GM19328 (cell line): ENCODE measurements around the gene ECPAS.
"Not testable (repeated sequence)": the region's sequence is repeated elsewhere in the genome, so short reads cannot be mapped to it uniquely, and the experiment has no call there.

Experiments
- ATAC-seq: cut with Tn5 transposase; IDR thresholded peaks from one replicate; pipeline ENCODE4 v1.9.1; 2021; ENCODE audit warnings: mild to moderate bottlenecking, moderate library complexity; ENCODE audit not compliant: unreplicated experiment

Gene ECPAS, protein sequence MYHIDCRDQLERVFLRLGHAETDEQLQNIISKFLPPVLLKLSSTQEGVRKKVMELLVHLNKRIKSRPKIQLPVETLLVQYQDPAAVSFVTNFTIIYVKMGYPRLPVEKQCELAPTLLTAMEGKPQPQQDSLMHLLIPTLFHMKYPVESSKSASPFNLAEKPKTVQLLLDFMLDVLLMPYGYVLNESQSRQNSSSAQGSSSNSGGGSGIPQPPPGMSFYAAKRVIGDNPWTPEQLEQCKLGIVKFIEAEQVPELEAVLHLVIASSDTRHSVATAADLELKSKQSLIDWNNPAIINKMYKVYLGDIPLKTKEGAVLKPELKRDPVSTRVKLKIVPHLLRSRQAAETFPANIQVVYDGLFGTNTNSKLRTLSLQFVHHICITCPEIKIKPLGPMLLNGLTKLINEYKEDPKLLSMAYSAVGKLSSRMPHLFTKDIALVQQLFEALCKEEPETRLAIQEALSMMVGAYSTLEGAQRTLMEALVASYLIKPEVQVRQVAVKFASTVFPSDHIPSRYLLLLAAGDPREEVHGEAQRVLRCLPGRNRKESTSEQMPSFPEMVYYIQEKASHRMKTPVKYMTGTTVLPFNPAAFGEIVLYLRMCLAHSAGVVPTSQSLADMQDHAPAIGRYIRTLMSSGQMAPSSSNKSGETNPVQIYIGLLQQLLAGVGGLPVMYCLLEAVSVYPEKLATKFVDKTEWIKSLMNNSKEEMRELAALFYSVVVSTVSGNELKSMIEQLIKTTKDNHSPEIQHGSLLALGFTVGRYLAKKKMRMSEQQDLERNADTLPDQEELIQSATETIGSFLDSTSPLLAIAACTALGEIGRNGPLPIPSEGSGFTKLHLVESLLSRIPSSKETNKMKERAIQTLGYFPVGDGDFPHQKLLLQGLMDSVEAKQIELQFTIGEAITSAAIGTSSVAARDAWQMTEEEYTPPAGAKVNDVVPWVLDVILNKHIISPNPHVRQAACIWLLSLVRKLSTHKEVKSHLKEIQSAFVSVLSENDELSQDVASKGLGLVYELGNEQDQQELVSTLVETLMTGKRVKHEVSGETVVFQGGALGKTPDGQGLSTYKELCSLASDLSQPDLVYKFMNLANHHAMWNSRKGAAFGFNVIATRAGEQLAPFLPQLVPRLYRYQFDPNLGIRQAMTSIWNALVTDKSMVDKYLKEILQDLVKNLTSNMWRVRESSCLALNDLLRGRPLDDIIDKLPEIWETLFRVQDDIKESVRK (N-terminal part only)

DNA sequence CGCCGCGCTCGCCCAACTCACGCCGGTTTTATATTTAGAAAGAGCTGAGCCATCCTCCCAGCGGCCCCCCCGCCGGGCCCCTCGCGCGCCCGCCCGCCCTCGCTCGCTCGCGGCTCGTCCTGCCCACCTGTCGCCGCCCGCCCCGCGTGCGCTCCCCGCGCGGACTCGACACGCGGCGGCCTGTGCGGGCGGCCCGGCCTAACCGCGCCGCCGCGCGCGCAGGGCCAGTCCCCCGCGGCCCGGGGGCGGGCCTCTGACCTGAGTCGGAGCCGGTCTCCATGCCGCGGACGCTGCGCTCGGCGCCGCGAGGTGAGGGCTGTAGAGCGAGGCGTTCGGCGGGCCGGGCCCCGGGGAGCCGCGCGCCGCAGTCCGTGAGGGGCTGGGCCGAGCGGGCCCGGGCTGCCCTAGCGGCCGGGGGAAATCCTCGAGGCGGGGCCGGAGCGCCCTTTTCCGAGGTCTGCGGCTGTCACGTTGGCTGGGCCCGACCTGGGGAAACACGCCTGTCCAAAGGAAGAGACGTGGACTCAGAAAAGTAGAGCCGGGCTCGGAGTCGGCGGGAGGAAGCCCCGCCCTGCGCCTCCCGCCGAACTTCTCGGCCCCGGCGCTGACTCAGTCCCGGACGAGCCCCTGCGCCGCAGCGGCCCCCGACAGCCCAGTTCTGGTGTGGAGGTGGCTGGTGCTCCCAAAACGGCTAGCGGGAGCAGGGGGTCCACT is at the start of gene ECPAS:
Gene ECPAS, minus strand, starts transcription at position 526 of the 714 bp plus-strand sequence. CDS start 11,465 bp downstream, outside the sequence.
- ATAC-seq, result peak; percentile 46

GRCh38 chr9:111533099-111533790 is 49.1 kb upstream of the ECPAS start:
- no peak for ATAC-seq

DNA sequence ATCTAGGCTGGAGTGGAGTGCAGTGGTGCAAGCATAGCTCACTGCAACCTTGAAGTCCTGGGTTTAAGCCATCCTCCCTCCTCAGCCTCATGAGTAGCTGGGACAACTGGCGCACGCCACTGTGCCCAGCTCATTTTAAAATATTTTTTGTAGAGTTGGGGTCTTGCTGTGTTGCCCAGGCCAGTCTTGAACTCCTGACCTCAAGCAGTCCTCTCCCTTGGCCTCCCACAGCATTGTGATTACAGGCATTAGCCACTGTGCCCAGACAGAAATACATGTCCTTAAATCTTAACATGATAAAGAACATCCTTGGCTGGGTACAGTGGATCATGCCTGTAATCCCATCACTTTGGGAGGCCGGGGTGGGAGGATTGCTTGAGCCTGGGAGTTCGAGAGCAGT is 47.5 kb upstream of the ECPAS start:
- ATAC-seq, result no peak

GRCh38 chr9:111529787-111530186 is 45.6 kb upstream of the ECPAS start:
- ATAC-seq, result no peak

DNA sequence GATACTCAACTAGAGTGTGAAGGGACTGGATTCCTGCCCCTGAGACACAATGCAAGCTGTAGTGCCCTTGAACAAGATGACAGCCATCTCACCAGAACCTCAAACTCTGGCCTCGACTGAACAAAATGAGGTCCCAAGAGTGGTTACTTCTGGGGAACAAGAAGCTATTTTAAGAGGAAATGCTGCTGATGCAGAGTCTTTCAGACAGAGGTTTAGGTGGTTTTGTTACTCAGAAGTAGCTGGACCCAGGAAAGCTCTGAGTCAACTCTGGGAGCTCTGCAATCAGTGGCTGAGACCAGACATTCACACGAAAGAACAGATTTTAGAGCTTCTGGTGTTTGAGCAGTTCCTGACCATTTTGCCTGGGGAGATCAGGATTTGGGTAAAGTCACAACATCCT is 43.2 kb upstream of the ECPAS start:
- ATAC-seq, result no peak

- no peak for ATAC-seq
Measured at GRCh38 chr9:111525056-111525977, 41.1 kb upstream of the ECPAS start, which contains the start of gene ZNF483. ZNF483 (plus strand) TSS chr9:111525179; CDS start chr9:111527396, 2,217 bp downstream.

DNA sequence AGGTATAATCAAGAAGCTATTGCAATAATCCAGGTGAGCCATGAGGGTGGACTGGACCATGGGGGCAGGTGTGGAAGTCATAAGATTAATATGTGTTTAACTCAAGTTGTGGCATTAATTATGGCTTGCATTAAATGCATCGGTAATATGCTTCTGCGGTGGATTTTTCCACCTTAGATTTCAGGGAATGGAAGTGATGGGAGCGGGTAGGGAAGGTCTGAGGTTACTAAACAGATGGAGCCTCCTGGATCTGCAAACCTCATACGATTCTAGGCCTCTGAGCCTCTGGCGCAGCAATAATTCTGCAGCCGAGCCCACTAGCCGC is 40.5 kb upstream of the ECPAS start:
- ATAC-seq, result no peak

DNA sequence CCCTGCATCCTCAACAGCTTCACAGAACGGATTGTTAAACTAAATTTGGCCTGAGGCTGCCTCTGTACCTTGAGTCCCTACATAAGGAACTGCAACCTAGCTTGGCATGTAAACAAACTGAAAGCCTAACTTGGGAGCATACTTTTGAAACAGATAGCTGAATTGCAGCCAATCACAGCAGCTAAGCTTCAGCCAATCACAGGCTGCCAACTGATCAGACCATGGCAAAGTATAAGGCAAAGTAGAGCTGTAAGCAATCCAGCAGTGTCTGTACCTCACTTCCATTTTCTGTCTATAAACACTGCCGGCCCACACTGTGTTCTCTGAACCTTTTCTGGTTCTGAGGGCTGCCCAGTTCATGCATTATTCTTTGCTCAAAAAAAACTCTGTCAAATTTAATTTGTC is 31.9 kb upstream of the ECPAS start:
- ATAC-seq, result no peak

- no peak for ATAC-seq
Measured at GRCh38 chr9:111514967-111515366, 30.8 kb upstream of the ECPAS start.

DNA sequence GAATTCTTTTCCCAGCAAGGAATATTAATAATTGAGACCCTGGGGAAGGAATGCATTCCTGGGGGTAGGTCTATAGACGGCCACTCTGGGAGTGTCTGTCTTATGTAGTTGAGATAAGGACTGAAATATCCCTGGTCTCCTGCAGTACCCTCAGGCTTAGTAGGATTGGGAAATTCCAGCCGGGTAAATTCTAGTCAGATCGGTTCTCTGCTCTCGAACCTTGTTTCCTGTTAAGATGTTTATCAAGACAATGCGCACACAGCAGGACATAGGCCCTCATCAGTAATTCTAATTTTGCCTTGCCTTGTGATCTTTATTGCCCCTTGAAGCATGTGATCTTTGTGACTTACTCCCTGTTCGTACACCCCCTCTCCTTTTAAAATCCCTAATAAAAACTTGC is 27.4 kb upstream of the ECPAS start:
- ATAC-seq, result not testable (repeated sequence)

DNA sequence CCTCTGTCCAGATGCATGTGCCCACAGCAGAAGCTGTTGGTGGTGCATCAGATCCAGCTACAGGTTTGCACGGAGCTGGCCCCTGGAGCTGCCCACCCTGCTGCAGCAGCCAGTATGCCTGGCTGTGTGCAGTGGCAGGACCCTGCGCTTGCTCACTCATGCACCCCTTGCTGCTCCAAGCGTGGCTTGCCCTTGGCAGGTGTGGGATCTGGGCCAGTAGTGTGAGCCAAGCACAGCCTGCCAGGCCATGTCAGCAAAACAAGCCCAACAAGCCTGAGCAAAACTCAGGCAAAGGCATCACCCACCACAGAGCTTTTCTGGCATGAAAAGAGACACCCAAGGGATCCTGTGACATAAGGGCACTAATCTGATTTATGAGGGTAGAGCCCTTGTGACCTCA is 18.3 kb upstream of the ECPAS start:
- ATAC-seq, result no peak

GRCh38 chr9:111501648-111502047 is 17.5 kb upstream of the ECPAS start:
- no peak for ATAC-seq

DNA sequence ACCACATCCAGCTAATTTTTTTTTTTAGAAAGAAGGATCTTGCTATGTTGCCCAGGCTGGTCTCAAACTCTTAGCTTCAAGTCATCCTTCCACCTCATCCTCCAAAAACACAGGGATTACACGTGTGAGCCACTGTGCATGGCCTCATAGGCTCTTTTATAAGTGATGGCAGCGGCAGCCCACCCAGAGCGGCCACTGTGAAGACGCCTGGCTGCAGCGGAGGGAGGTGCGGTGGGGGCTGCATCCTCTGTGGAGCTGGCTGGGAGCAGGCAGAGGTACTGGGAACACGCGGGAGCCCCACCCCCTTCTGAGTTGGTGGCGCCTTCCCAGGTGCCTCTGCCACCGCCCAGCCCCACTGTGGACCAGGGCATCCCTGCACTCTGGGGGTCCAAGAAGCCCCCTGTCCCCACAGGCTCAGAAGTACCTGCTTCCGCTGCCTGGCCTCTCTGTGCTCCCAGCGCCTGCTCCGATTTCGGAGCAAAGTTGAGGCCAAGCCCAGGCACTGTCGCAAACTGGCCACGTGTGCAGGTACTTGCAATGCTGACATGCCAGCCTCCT is 16.9 kb upstream of the ECPAS start:
- ATAC-seq, result no peak

DNA sequence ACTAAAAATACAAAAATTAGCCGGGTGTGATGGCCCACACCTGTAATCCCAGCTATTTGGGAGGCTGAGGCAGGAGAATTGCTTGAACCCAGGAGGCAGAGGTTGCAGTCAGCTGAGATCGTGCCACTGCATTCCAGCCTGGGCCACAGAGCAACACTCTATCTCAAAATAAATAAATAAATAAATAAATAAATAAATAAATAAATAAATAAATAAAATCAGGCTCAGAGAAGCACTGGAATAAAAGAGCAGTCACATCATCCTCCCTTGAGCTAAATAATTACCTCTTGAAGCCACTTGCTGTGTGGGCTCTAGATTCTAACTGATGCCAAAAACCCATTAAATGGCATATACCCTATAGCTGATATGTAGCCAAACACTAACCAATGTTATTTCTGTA is 13.0 kb upstream of the ECPAS start:
- not testable (repeated sequence) for ATAC-seq

DNA sequence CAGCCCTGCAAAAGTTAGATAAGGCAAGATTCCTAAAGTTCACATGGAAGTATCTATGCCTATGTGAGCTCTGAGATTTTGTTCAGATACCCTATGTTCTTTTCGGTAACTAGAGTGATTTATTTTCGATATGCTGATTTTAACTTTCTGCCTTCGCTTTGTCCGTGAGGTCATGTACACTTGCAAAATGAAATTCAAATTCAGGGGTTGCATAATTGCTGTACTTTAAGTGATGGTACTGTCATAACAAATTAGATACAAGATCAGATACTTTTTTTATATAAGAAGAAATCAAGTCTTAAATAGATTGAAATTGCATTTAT is 350 bp upstream of the ECPAS start:
- no peak for ATAC-seq

DNA sequence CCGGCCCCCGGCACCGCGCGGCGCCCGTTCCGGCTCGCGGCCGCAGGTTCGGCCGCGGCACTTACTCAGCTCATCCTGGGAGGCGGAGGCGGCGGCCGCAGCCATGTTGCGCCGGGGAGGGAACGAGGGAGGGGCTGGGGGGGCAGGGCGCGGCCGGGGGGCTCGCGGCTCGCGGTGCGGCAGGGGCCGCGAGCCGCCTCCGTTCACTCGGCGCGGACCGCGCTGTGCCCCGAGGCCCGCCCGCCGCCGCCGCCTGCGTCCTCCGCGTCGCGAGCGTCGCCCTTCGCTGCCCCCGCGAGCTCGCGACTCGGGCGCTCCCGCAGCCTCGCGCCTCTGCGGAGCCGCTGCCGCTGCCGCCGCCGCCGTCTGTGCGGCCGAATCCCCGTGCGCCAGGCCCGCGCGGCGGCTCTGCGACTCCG is 735 bp downstream of the ECPAS start:
- peak; percentile 39 for ATAC-seq

- ATAC-seq, result peak; percentile 51
Measured at GRCh38 chr9:111482694-111483438, 1.3 kb downstream of the ECPAS start.
